Muscle of back (tissue), 10 donors: Measurements from ENCODE around the gene SIAE. TPM values are rescaled to one million over a fixed set of nuclear protein-coding genes. Genes with fewer than 3 reads are reported as not detected.

Source experiments
- polyA plus RNA-seq, 10 donors: library from polyadenylated mRNA; unstranded; fragments of 120-200 nt; gene quantifications; one replicate each; pipeline ENCODE4 v1.2.1, GENCODE V29; 2013; ENCODE audit not compliant: insufficient read length in 10 of 10

Gene SIAE
- polyA plus RNA-seq, 10 donors: 4.1 to 8.9 (median 7.2) TPM

Other genes starting within 250 kb of the SIAE start
- not detected for gene OR8B4, start 248.9 kb downstream of the SIAE start, polyA plus RNA-seq
- not detected for gene OR8B8, start 228.0 kb downstream of the SIAE start, polyA plus RNA-seq
- not detected for gene OR8B12, start 130.1 kb downstream of the SIAE start, polyA plus RNA-seq
- under 1 TPM in 9 of 10 donors, not detected in 1; 0.11 to 0.99 (median 0.27) TPM for gene OR8A1, start 103.7 kb downstream of the SIAE start, polyA plus RNA-seq
- gene PANX3, start 62.3 kb downstream of the SIAE start, polyA plus RNA-seq: under 1 TPM in 3 of 10 donors, not detected in 7; 0.12 to 0.24 (median 0.14) TPM
- 10 to 100 TPM; 18.1 to 33.1 (median 22.7) TPM for gene TBRG1, start 50.9 kb downstream of the SIAE start, polyA plus RNA-seq
- gene SPA17, start 165 bp upstream of the SIAE start, polyA plus RNA-seq: 1 to 10 TPM; 2.7 to 5.5 (median 3.9) TPM
- gene NRGN, start 66.2 kb upstream of the SIAE start, polyA plus RNA-seq: 1 to 10 TPM; 3.5 to 7.8 (median 5.7) TPM
- 1 to 10 TPM in 7 of 10 donors, under 1 TPM in 3; 0.67 to 2.3 (median 1.2) TPM for gene VSIG2, start 78.5 kb upstream of the SIAE start, polyA plus RNA-seq
- gene ESAM, start 88.6 kb upstream of the SIAE start, polyA plus RNA-seq: 10 to 100 TPM; 43.1 to 71.2 (median 51.7) TPM
- 10 to 100 TPM in 9 of 10 donors, 1 to 10 TPM in 1; 9.4 to 22.7 (median 13.8) TPM for gene MSANTD2, start 126.7 kb upstream of the SIAE start, polyA plus RNA-seq
- gene ROBO3, start 191.7 kb upstream of the SIAE start, polyA plus RNA-seq: 10 to 100 TPM; 15.2 to 40.9 (median 24.7) TPM
- gene ROBO4, start 224.1 kb upstream of the SIAE start, polyA plus RNA-seq: 10 to 100 TPM; 22.3 to 41.3 (median 28.8) TPM
- gene HEPN1, start 245.5 kb upstream of the SIAE start, polyA plus RNA-seq: under 1 TPM in 2 of 10 donors, not detected in 8; 0.14 to 0.38 TPM